Memory B cell (primary cell): Measurements from ENCODE around the gene ZSWIM5.
"Not testable (repeated sequence)": the region's sequence is repeated elsewhere in the genome, so short reads cannot be mapped to it uniquely, and the experiment has no call there.

Experiments
- ATAC-seq: fragments of 150-1000 bp; cut with Tn5 transposase; 2 replicates; pipeline ENCODE4 v1.10.0; 2021; ENCODE audit warnings: low read depth, mild to moderate bottlenecking, moderate library complexity
- DNase-seq, 2 donors: peaks; one replicate each; pipeline ENCODE4 v3.0.0; 2022; ENCODE audit warnings: low spot score in 2 of 2
- H3K27ac Mint-ChIP-seq: one replicate; pipeline ENCODE4 v1.8.0; 2022; ENCODE audit warnings: mild to moderate bottlenecking, moderate library complexity, mixed read lengths
- H3K27me3 Mint-ChIP-seq: one replicate; pipeline ENCODE4 v1.8.0; 2022; ENCODE audit warnings: mixed read lengths
- H3K36me3 Mint-ChIP-seq: one replicate; pipeline ENCODE4 v1.8.0; 2022; ENCODE audit warnings: mild to moderate bottlenecking, mixed read lengths
- H3K4me1 Mint-ChIP-seq: one replicate; pipeline ENCODE4 v1.8.0; 2022; ENCODE audit warnings: mixed read lengths
- H3K4me3 Mint-ChIP-seq: one replicate; pipeline ENCODE4 v1.8.0; 2022; ENCODE audit warnings: mild to moderate bottlenecking, moderate library complexity, mixed read lengths
- H3K9me3 Mint-ChIP-seq: one replicate; pipeline ENCODE4 v1.8.0; 2022; ENCODE audit warnings: mixed read lengths

The ZSWIM5 gene

DNA sequence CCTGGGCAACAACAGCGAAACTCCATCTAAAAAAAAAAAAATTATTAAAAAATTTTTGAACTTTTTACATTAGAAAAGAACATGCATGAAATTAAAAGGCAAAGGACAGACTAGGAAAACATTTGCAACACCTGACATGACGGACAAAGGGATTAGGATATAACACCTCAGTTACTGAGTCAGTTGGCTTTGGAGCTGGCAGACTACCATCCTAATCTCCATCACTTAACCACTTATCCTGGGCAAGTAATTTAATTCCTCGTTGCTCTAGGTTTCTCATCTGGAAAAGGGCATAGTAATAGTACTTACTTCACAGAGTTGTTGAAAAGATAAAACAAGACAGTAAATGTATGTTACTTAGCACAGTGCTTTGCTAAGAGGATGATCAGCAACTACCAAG is 207.2 kb downstream of the ZSWIM5 start:
- no peak for ATAC-seq
- Mint-ChIP-seq H3K36me3 (peaks cover 15% of the 10 kb centered on the region), H3K4me3 (no peak overlapping the region), H3K27ac (no peak overlapping the region), H3K27me3 (no peaks in the 10 kb centered on the region), H3K9me3 (no peaks in the 10 kb centered on the region), H3K4me1 (peaks cover 10% of the 10 kb centered on the region)
- DNase-seq, result no peak

DNA sequence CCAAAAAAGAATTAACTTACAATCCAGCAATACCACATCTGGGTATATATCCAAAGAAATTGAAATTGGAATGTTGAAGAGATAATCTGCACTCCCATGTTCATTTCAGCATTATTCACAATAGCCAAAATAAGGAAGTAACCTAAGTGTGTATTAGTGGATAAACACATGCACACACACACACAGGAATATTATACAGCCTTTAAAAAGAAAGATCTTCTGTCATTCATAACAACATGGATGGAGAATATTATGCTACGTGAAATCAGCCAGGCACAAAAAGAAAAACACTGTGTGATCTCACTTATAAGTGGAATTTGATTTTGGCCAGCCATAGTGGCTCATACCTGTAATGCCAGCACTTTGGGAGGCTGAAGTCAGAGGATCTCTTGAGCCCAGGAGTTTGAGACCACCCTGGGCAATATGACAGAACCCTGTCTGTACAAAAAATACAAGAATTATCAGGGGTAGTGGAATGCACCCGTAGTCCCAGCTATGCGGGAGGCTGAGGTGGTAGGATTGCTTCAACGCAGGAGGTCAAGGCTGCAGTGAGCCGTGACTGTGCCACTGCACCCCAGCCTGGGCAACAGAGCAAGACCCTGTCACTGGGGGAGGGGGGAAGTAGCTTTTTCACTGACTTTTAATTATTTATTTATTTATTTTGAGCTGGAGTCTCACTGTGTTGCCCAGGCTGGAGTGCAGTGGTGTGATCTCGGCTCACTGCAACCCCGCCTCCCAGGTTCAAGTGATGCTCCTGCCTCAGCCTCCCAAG is 210.8 kb downstream of the ZSWIM5 start:
- H3K27ac Mint-ChIP-seq, result no peak overlapping the region
- DNase-seq (no peak), ATAC-seq (no peak)
- H3K27me3 Mint-ChIP-seq, result no peaks in the 10 kb centered on the region
- no peak overlapping the region for H3K4me3 Mint-ChIP-seq
- peaks cover 3% of the 10 kb centered on the region for H3K4me1 Mint-ChIP-seq
- no peaks in the 10 kb centered on the region for H3K9me3 Mint-ChIP-seq
- H3K36me3 Mint-ChIP-seq, result no peaks in the 10 kb centered on the region

GRCh38 chr1:44994309-44994898 is 212.0 kb downstream of the ZSWIM5 start:
- DNase-seq (no peak), ATAC-seq (no peak)
- H3K4me1 Mint-ChIP-seq, result no peaks in the 10 kb centered on the region
- H3K27me3 Mint-ChIP-seq, result no peaks in the 10 kb centered on the region
- H3K36me3 Mint-ChIP-seq, result no peaks in the 10 kb centered on the region
- H3K4me3 Mint-ChIP-seq, result no peak overlapping the region
- no peak overlapping the region for H3K27ac Mint-ChIP-seq
- no peaks in the 10 kb centered on the region for H3K9me3 Mint-ChIP-seq

DNA sequence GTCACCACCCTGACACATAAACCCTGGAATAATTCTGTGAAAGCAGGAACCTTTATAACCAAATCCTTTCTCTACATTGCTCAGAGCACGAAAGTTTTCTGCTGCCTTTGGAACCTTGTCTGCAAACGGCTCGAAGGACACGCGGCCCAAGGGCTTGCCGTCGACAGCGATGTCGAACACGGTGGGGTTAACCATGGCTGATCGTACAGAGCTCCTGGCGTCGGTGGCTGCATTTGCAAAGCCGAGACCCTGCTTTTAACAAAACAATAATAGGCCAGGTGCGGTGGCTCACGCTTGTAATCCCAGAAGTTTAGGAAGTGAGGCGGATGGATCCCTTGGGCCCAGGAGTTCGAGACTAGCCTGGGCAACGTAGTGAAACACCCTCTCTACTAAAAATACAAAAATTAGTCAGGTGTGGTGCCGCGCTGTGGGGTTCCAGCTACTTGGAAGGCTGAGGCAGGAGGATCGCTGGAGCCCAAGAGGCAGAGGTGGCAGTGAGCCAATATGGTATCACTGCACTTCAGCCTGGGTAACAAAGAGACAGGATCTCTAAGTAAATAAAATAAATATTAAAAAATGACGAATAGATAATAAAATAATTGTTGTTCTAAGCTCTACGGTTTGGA is 217.8 kb downstream of the ZSWIM5 start:
- Mint-ChIP-seq H3K27ac (no peak overlapping the region), H3K4me3 (peak overlapping the region; percentile 57), H3K4me1 (peaks cover 13% of the 10 kb centered on the region), H3K36me3 (no peaks in the 10 kb centered on the region), H3K9me3 (no peaks in the 10 kb centered on the region), H3K27me3 (no peaks in the 10 kb centered on the region)
- DNase-seq, result no peak
- ATAC-seq, result no peak

DNA sequence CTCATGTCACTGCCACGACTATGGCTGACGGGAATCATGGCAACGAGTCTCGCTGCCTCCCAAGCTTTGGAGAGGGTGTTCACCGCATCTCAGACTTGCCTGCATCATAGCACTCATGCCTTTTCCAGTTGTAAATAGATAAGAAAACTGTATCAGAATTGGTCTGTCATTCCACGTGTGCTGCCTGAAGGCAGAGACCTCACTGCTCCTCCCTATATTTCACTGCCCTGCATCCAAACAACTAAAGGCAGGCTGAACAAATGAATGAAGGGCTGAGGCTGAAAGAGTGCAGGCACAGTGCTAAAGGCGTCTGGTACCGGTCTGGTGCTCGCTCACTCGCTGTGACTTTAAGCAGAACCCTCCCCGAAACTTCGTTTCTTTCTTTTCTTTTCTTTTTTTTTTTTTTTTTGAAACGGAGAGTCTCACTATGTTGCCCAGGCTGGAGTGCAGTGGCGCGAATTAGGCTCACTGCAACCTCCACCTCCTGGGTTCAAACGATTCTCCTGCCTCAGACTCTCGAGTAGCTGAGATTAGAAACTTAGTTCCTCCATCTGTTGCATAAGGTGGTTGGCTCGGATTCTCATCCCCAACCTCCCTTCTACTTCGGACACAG is 220.6 kb downstream of the ZSWIM5 start:
- Mint-ChIP-seq H3K36me3 (peaks cover 3% of the 10 kb centered on the region), H3K9me3 (no peaks in the 10 kb centered on the region), H3K27ac (peak overlapping the region; percentile 80), H3K27me3 (no peaks in the 10 kb centered on the region), H3K4me3 (peak overlapping the region; percentile 100), H3K4me1 (peaks cover 13% of the 10 kb centered on the region)
- DNase-seq, result no peak
- ATAC-seq, result no peak

GRCh38 chr1:44977372-44977771 is 229.0 kb downstream of the ZSWIM5 start:
- H3K27me3 Mint-ChIP-seq, DNase-seq, H3K9me3 Mint-ChIP-seq, H3K4me3 Mint-ChIP-seq, ATAC-seq, H3K4me1 Mint-ChIP-seq, H3K27ac Mint-ChIP-seq: not testable (repeated sequence)
- H3K36me3 Mint-ChIP-seq, result peaks cover 36% of the 10 kb centered on the region

DNA sequence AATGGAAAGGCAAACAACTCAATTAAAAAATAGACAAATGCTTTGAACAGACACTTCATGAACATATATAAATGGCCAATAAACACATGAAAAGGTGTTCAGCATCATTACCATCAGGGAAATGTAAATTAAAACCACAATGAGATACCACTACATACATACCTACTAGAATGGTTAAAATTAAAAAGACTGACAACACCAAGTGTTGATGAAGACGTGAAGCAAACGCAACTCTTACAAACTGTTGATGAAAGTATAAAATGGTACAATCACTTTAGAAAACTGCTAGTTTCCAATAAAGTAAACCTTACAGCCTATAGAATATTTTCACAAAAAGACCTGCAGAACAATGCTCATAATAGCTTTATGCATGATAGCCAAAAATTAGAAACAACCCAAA is 230.2 kb downstream of the ZSWIM5 start:
- Mint-ChIP-seq H3K36me3 (peaks cover 41% of the 10 kb centered on the region), H3K27me3 (no peaks in the 10 kb centered on the region), H3K27ac (no peak overlapping the region), H3K4me1 (peaks cover 10% of the 10 kb centered on the region), H3K9me3 (peaks cover 8% of the 10 kb centered on the region), H3K4me3 (no peak overlapping the region)
- DNase-seq (no peak), ATAC-seq (no peak)

DNA sequence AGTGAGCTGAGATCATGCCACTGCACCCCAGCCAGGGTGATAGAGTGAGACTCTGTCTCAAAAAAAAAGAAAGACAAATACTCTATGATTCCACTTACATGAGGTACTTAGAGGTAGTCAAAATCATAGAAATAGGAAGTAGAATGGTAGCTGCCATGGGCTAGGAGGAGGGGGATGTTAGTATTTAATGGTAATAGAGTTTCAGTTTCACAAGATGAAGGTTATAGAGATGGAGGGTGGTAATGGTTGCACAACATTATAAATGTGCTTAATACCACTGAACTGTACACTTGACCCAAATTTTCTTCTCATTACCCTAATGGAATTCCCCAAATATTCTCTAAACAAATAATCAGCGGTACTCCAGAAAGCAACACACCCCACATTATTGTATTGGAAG is 232.8 kb downstream of the ZSWIM5 start:
- H3K27me3 Mint-ChIP-seq, result no peaks in the 10 kb centered on the region
- DNase-seq, result no peak

DNA sequence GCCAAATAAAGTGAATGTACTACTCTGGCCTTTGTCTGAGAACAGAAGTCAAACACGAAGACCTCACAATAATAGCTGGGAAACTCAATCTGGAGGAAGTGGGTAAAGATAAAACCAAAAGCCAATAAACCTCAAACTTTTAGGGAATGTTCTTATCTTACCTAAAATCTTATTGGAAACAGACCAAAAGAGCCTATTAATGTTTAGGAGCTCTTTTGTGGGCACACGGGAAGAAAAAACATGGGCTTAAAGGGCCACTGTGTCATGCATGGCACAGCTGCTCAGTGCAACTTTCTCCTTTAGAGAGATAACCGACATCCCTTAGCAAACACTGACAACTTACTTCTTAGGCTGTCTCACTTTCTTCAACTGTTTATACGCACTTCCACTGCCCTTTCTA is 236.1 kb downstream of the ZSWIM5 start:
- H3K9me3 Mint-ChIP-seq, result peaks cover 1% of the 10 kb centered on the region
- no peak for ATAC-seq
- H3K27me3 Mint-ChIP-seq, result no peaks in the 10 kb centered on the region

More for the DNA sequence above, 232.8 kb downstream of the ZSWIM5 start:
- peaks cover 8% of the 10 kb centered on the region for H3K9me3 Mint-ChIP-seq
- peak; percentile 89 for ATAC-seq
- H3K27ac Mint-ChIP-seq, result peak overlapping the region; percentile 74
- H3K4me3 Mint-ChIP-seq, result peak overlapping the region; percentile 18
- peaks cover 10% of the 10 kb centered on the region for H3K4me1 Mint-ChIP-seq
- H3K36me3 Mint-ChIP-seq, result peaks cover 42% of the 10 kb centered on the region

More for the DNA sequence above, 236.1 kb downstream of the ZSWIM5 start:
- Mint-ChIP-seq H3K36me3 (peaks cover 18% of the 10 kb centered on the region), H3K27ac (no peak overlapping the region), H3K4me1 (peaks cover 10% of the 10 kb centered on the region), H3K4me3 (no peak overlapping the region)
- no peak for DNase-seq
